GM12874 (cell line): ENCODE results near the gene TBCD.

ENCODE experiments used
- TF ChIP-seq, protein P1 (sequence below): IDR thresholded peaks from 2 replicates; pipeline ENCODE4 v1.5.1; 2011; ENCODE audit warnings: low read depth, mild to moderate bottlenecking, control low read depth, low read length, moderate library complexity; ENCODE audit not compliant: insufficient read depth

Gene TBCD

DNA sequence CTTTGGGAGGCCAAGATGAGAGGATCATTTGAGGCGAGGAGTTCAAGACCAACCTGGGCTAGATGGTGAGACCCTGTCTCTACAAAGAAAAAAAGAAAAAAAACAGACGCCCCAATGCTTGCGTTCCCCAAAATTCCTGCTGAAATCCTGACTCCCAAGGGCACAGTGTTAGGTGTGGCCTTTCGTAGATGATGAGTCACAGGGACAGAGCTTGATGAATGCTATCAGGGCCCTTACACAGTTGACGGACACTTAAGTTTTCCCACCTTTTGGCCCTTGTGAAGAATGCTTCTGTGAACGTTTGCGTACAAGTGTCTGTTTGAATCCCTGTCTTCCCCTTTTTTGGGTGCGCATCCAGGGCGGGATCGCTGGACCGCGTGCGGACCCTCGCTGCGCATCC lies 104.5 kb downstream of the TBCD start:
- TF ChIP-seq, protein P1, sequence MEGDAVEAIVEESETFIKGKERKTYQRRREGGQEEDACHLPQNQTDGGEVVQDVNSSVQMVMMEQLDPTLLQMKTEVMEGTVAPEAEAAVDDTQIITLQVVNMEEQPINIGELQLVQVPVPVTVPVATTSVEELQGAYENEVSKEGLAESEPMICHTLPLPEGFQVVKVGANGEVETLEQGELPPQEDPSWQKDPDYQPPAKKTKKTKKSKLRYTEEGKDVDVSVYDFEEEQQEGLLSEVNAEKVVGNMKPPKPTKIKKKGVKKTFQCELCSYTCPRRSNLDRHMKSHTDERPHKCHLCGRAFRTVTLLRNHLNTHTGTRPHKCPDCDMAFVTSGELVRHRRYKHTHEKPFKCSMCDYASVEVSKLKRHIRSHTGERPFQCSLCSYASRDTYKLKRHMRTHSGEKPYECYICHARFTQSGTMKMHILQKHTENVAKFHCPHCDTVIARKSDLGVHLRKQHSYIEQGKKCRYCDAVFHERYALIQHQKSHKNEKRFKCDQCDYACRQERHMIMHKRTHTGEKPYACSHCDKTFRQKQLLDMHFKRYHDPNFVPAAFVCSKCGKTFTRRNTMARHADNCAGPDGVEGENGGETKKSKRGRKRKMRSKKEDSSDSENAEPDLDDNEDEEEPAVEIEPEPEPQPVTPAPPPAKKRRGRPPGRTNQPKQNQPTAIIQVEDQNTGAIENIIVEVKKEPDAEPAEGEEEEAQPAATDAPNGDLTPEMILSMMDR: no peak

DNA sequence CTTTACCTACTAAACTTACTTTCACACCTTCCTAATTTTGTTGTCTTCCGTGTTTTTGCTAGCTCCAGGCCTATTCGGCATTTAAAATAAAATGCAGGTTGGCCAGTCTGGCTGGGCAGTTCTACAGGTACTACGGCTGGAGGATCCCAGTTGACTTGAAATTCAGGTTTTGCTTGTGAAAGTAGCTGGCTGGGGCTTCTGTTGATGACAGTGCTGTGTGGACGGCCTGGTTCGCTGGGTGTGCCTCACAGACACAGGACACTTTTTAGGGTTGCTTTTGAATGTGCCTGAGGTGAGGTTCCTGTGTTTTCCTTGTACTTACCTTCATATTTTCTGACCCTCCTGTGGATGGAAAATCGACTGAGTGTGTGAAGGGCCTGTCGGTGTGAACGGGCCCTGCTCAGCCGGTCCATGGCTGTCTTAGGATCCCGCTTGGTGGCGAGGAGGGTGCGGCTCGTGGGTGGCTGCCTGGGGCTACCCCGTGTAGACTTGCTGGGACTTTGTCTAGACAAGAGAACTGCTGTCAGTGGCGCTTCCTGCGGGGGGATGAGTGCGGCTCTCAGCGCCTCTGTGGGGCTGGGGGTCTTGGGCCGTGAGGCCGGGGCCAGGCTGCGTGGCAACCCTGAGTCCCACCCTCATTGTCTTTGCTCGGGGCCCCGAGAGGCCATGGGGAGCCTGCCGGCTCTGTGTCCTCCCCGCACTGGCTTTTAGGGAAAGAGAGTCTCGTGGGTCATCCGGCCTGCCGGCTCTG lies 106.7 kb downstream of the TBCD start:
- TF ChIP-seq, protein P1: no peak

DNA sequence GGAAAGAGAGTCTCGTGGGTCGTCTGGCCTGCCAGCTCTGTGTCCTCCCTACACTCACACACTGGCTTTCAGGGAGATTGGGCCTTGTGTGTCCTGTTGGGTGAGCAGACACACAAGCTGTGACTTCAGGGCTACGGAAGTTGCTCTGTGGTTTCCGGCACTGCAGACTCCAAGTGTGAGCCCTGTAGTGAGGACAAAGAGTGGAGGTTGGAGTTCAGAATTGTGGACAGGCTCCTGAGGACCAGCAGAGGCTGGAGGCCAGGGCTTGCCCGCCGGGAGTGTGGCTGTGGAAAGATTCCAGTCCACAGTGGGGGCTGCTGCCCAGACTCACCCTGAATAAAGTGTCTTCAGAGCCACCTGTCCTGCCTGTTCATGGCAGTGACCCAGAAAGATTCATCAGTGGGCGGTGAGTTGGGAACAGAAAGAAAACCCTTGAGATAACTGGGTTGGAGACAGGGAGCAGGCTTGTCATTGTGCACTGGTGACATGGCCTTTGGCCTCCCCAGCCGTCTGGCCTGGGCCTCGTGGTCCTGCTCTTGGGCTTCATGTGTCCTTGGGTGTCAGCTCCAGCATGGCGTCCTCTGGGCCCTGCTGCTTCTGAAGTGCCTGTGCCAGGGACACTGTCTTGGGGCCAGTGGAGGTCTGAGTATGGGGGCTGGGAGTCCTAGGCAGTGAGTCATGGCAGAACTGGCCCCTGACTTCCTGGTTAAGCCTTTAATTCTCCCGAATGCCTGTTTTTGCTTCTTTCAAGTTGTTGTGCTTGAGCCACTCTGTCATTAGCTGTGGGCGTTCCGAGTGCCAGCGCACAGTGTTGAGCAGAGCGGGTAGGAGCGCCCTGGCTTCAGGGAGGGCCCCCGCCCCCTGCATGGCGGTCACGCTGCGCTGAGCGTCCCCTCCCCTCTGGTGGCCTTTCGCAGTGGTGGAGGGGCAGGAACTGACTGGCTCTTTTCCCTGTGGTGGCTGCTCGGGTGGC lies 107.9 kb downstream of the TBCD start:
- TF ChIP-seq, protein P1: no peak

DNA sequence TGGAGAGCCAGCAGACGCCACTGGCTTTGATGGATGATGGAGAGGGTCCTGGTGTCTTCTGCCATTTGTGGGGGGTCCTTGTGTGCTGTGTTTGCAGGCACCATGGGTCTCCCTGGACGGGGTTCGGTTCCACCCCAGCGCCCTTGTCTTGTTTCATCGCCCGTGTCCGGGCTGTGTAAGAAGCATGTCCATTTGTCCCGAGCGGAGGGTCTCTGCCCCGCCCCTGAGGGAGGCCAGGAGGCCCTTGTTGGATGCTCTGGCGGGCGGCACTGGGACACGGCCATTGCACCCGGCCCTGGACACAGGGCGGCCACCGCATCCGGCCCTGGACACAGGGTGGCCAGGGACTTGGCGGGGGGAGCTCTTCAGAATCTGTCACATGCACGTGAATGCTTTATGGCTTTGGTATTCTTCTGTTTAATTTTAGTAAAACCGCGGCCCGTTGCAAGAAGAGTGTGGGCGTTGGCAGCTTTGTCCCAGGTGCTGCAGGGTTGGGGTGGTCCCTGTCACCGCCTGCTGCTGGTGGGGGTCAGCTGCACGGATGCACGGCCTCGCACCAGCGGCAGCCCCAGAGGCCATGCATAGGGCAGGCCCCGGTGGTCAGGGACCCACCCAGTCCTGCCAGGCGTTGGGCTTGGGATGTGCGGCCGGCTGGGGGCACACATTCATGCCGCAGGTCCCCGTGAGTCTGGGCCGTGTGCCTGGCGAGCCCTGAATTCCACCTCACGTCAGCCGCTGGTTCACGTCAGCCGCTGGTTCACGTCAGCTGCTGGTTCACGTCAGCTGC lies 108.9 kb downstream of the TBCD start:
- TF ChIP-seq, protein P1: no peak

DNA sequence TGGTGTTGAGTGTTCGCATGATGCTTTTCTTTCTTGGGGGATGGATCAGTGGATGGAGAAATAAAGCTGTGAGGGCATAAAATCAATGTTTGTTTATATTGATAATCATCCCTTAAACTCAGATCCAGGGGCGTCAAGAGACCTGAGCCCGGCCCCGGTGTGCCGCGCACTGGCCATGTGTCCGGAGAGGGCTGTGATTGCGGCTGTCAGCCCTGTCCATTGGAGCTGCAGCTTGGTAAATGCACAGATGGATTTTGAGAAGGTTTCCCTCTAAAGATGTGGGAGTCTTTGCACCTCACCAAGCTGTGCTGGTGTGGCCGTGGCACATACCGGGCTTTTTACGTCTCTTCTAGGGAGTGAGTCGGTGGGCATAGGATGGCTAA lies 109.5 kb downstream of the TBCD start:
- TF ChIP-seq, protein P1: no peak

DNA sequence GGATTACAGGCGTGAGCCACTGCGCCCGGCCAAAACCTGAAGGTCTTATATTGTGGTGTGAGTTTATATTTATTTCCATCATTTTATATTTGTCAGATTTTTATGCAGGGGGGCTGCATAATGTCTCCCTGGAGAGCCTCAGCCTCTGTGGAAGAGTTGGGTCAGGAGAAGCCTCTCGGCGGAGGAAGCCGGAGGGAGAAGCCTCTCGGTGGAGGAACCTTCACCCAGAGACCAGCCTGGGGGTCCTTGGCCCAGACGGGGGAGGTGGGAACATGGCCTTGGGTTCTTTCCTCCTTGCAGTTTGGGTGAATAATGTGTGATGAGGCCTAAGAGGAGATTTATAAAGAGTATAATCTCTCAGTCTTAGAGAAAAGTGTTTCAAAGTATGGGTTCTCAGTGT lies 110.3 kb downstream of the TBCD start:
- TF ChIP-seq, protein P1: no peak
